ENCODE results near the gene DNAI7. TPM values are rescaled to one million over a fixed set of nuclear protein-coding genes. Genes with fewer than 3 reads are reported as not detected.

Gene DNAI7
- total and polyA plus RNA-seq, 2 of the 8 experiments (the other 6 are each of a cell fraction or from before 2014, with no cell fraction given) = 0.12 to 0.28 TPM

DNA sequence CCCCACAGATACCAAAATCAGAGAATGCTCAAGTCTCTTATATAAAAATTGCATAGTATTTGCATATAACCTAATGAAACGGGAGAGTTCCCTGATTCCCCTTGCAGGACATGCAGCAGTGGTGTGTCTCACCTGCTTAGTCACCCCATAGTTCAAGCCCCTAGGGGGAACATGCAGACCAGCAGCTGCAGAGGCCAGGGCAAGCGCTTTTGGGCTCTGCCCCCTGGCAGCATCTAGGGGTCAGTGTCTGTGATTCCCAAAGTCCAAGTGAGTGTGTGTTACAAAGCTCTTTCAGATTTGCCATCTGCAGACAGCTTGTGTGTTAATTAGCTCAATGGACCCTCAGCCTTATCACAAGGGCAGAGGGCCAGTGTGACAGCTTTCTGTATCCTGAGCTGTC, 110.1 kb downstream of the DNAI7 start:
- H3K27me3 ChIP-seq (replicated peaks in 1 of 4; ENCODE audit: control insufficient read depth in 3 of 4, extremely low read depth in 1 of 4, insufficient read depth in 3 of 4, low read length in 3 of 4) = no peaks in the 10 kb centered on the region
- H2AK5ac ChIP-seq (ENCODE audit: low read depth, low read length) = no peak overlapping the region
- H4K8ac ChIP-seq (ENCODE audit: extremely low read depth, insufficient read depth, low read length) = no peak overlapping the region; the same call in 1 of the 2 replicates
- TF ChIP-seq GTF2F1 (IDR thresholded peaks at IDR 0.05; ENCODE audit: borderline replicate concordance, low read depth, low read length) = no peak
- TF ChIP-seq, protein P1, sequence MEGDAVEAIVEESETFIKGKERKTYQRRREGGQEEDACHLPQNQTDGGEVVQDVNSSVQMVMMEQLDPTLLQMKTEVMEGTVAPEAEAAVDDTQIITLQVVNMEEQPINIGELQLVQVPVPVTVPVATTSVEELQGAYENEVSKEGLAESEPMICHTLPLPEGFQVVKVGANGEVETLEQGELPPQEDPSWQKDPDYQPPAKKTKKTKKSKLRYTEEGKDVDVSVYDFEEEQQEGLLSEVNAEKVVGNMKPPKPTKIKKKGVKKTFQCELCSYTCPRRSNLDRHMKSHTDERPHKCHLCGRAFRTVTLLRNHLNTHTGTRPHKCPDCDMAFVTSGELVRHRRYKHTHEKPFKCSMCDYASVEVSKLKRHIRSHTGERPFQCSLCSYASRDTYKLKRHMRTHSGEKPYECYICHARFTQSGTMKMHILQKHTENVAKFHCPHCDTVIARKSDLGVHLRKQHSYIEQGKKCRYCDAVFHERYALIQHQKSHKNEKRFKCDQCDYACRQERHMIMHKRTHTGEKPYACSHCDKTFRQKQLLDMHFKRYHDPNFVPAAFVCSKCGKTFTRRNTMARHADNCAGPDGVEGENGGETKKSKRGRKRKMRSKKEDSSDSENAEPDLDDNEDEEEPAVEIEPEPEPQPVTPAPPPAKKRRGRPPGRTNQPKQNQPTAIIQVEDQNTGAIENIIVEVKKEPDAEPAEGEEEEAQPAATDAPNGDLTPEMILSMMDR (IDR thresholded peaks at IDR 0.05; ENCODE audit: control extremely low read depth in 1 of 3, insufficient read depth in 1 of 3, low read depth in 1 of 3, low read length in 3 of 3) = peak; percentile 25 to 66 (median 49)
- TF ChIP-seq RAD21 (IDR thresholded peaks at IDR 0.05 in 1 of 2, conservative IDR thresholded peaks at IDR 0.05 in 1 of 2; ENCODE audit: low read depth in 2 of 2, low read length in 2 of 2) = peak; percentile 32 to 50; a peak in 3 of 4 replicates
- POLR2A ChIA-PET (ENCODE audit: partially characterized antibody) = interaction anchor here (0.5 kb wide), 1 partner anchor 1550 kb away, joined by 3 read pairs; no protein-coding TSS in a partner anchor
- no peak for FAIRE-seq
- no peaks in the 10 kb centered on the region for H3K79me1 ChIP-seq (ENCODE audit: low read depth, low read length)
- H3K23me2 ChIP-seq (ENCODE audit: low read depth, low read length) = no peaks in the 10 kb centered on the region
- H3K18ac ChIP-seq (ENCODE audit: extremely low read depth, low read length) = no peak overlapping the region
- DNase-seq (ENCODE audit: low read depth in 1 of 2, low spot score in 2 of 2) = peak in 1 of 2 experiments; percentile 53
- H4K20me1 ChIP-seq (replicated peaks in 1 of 2; ENCODE audit: control insufficient read depth in 1 of 2, insufficient read depth in 2 of 2, low read length in 2 of 2) = no peaks in the 10 kb centered on the region
- peak overlapping the region; percentile 64; the same call in 1 of the 2 replicates for H2AFZ ChIP-seq (ENCODE audit: low read length)
- H3K9ac ChIP-seq (replicated peaks in 1 of 4; ENCODE audit: extremely low read depth in 1 of 4, low read depth in 3 of 4, low read length in 3 of 4) = no peak overlapping the region
- H2BK5ac ChIP-seq (ENCODE audit: low read depth, low read length) = no peak overlapping the region
- no peak overlapping the region for H3K4me3 ChIP-seq (ENCODE audit: extremely low read depth in 1 of 4, insufficient read depth in 2 of 4, low read depth in 3 of 4, low read length in 4 of 4)
- H2BK120ac ChIP-seq (replicated peaks; ENCODE audit: low read depth, low read length) = no peak overlapping the region
- no peak overlapping the region for H3K4me2 ChIP-seq (ENCODE audit: insufficient read depth in 1 of 2, low read depth in 2 of 2, low read length in 2 of 2)
- no peaks in the 10 kb centered on the region for H3K9me3 ChIP-seq (ENCODE audit: insufficient read depth in 2 of 2, low read depth in 1 of 2, low read length in 1 of 2)
- 68% methylated on average over 2 of the region's 2 CpGs; no CpG with 5 or more reads in 1 of the 2 experiments for WGBS, 2 experiments (ENCODE audit: extremely low coverage in 1 of 2, insufficient coverage in 1 of 2, insufficient read length in 1 of 2, insufficient replicate concordance in 2 of 2, low coverage in 1 of 2, low lambda C conversion rate in 2 of 2, missing lambda C conversion rate in 1 of 2)
- no peaks in the 10 kb centered on the region for H3K4me1 ChIP-seq (replicated peaks in 1 of 4; ENCODE audit: control insufficient read depth in 3 of 4, insufficient read depth in 4 of 4, low read length in 3 of 4)
- CTCF ChIA-PET (ENCODE audit: partially characterized antibody) = interaction anchor here (0.5 to 2.1 kb wide), 9 partner anchors 9 to 93 kb away, joined by 3 to 5 read pairs (median 3); no protein-coding TSS in a partner anchor
- H4K5ac ChIP-seq (ENCODE audit: insufficient read length, low read depth, low read length) = no peak overlapping the region
- H3K23ac ChIP-seq (ENCODE audit: insufficient read length) = no peak overlapping the region
- H2BK12ac ChIP-seq (ENCODE audit: low read depth, low read length) = no peak overlapping the region
- no peak overlapping the region for H3K4ac ChIP-seq (replicated peaks; ENCODE audit: insufficient read length, low read depth, low read length)
- H3K56ac ChIP-seq (replicated peaks; ENCODE audit: insufficient read length, low read depth, low read length) = no peak overlapping the region
- no peak overlapping the region for H3K14ac ChIP-seq (ENCODE audit: insufficient read length)
- no peaks in the 10 kb centered on the region for H3K36me3 ChIP-seq (ENCODE audit: control insufficient read depth in 2 of 4, insufficient read depth in 4 of 4, low read length in 3 of 4)
- no peak overlapping the region for H4K91ac ChIP-seq (replicated peaks; ENCODE audit: insufficient read length, low read length)
- no peak overlapping the region for H2BK20ac ChIP-seq (ENCODE audit: low read length)
- no peak overlapping the region for H3K27ac ChIP-seq (ENCODE audit: low read depth, low read length)
- H2BK15ac ChIP-seq (ENCODE audit: low read length) = no peak overlapping the region
- no peaks in the 10 kb centered on the region for H3K79me2 ChIP-seq (ENCODE audit: control insufficient read depth in 1 of 2, insufficient read depth in 2 of 2, low read length in 2 of 2)
